Inflammatory macrophage treated with lipopolysaccharide for 4 hours (primary cell): ENCODE data around the gene ZDHHC7.
A peak's percentile ranks its signal among the peaks of the same experiment; 100 is the strongest.
"Not testable (repeated sequence)": the region's sequence is repeated elsewhere in the genome, so short reads cannot be mapped to it uniquely, and the experiment has no call there.

Experiments
- DNase-seq: peaks from one replicate; pipeline ENCODE4 v3.0.0-alpha.2; 2020

ZDHHC7 gene

DNA sequence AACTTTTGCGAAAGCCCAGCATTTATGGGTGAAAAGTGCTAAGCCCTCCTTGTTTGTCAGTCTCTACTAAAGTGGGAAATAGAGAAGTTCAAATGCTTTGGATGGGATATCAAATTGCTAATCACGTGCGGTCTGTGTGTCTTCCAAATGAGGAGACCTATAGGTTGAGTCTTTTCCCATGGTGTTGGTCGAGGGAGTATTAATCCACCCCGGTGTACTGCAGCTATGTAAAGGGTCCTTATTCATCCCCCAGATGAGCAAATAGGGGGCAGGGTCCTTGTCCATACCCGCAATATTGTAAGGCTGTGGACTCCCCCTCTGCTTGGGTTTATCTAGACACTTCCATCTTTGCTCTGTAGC is 30.8 kb upstream of the ZDHHC7 start:
- DNase-seq: no peak

DNA sequence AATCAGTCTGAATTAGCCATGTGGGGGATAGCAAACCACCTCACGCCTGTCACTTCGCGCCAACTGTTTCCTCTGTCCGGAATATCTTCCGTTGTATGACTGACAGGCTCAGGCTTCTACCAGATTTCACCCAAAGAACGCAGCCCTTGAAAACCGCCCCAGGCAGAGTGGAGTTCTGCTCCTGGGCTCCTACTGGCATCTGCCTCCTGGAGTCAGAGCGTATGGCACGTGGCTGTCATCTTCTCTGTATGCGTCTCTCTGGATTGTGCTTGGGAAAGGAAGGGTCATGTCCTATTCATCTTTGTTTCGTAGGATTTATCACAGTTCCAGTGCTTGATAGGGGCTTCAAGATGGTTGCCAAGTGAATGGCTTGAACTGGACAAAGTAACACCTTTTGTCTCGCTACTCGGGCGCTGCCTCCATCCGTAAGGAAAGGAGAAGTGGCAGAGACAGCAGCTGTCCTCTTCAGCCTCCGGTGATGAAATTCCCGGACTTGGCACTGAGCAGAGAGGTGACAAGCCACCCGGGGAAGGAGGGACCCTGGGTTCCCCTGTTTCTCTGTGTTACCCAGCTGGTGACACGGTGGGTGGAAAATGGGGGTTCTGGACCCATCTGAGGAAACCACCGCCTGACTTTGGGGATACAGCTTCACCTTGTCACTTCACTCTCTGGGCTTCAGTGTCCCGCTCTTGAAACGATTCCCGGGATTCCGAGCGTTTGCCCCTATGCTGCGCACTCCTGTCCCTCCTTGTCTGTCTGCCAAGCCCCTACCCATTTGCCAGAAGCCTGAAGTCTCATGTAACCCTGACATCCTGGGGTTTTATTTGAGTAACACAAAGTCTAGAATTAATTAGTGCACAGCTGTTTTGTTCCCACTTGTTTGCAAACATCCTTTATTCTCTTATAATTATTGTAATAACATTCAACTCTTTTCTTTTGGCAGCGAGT is 30.2 kb upstream of the ZDHHC7 start:
- DNase-seq: peak; percentile 37

DNA sequence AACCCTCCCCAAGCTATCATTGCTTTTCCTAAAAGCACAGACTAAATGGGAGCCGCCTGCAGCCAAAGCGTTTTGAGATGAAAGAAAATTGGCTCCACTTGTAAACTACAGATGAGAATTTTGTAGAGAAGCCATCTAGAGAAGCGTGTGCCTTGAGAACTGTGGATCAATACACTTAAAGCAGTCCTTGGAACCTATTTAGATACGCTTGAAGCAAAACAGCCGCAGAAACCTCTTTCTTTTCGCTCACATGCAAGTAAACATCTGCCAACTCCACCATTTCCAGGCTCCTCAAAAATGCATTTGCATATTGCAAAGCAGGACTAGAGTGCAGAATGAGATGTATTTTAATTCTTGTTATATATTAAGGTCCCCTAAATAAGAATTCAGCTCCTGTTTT is 29.4 kb upstream of the ZDHHC7 start:
- DNase-seq: no peak

DNA sequence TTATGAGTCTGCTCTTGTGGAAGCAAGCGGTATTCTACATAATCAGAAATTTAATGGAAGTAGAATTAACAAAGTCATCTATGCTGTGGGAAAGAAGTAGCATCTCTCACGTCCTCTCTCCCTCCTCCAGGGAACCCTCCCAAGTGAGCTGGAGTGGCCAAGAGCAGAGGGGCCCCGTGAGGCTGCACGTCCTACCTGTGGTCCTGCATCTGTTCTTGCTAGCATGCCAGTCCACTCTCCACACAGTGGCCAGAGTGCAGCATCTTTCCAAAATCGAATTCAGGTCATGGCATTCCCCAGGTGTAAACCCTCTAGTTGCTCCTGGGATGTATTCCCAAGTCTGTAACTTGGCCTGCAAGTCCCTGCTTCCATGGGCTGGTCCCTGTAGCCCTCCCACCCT is 26.4 kb upstream of the ZDHHC7 start:
- no peak for DNase-seq

GRCh38 chr16:85037050-85037410 is 25.7 kb upstream of the ZDHHC7 start:
- no peak for DNase-seq

DNA sequence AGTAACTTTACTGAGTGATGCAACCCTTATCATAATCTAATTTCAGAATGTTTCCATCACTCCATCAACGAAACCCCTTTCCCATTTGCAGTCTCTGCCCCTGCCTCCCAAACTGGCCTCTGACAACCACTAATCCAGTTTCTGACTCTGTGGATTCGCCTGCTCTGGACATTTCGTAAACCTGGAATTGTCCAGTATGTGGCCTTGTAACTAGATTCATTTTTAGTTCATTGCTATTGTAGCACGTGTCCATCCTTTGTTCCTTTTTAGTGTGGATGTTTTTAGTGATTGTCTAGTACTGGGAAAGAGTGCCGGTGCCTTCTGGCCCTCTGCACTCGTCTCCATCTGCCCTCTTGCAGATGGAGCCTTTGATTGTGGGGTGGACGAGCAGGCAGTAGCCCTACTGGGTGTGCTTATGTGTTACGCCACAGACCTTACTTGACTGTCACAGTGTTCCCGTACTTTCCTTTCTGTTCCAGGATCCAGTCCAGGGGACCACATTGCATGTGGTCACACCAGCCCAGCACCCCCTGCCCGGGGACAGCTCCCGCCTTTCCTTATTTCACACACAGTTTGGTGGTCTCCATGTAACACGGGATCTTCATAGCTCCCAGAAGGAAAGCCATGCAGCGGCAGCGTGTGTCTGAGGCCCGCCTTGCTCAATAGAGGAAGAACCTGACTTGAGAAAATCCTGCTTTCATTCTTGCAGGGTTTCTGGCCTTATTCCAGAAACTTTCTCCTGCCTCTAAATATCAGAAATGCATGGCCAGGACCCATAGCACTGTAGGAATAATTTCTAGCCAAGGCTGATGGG is 25.1 kb upstream of the ZDHHC7 start:
- DNase-seq: peak; percentile 83

- DNase-seq: no peak
These were observed 23.5 kb upstream of the ZDHHC7 start for GRCh38 chr16:85034591-85035433.

- DNase-seq: no peak
These were observed 21.8 kb upstream of the ZDHHC7 start for GRCh38 chr16:85033171-85033570.

- not testable (repeated sequence) for DNase-seq
These were observed 20.9 kb upstream of the ZDHHC7 start for GRCh38 chr16:85032187-85032586.

GRCh38 chr16:85031451-85031850 is 20.1 kb upstream of the ZDHHC7 start:
- no peak for DNase-seq

GRCh38 chr16:85029981-85030401 is 18.7 kb upstream of the ZDHHC7 start:
- DNase-seq: no peak

DNA sequence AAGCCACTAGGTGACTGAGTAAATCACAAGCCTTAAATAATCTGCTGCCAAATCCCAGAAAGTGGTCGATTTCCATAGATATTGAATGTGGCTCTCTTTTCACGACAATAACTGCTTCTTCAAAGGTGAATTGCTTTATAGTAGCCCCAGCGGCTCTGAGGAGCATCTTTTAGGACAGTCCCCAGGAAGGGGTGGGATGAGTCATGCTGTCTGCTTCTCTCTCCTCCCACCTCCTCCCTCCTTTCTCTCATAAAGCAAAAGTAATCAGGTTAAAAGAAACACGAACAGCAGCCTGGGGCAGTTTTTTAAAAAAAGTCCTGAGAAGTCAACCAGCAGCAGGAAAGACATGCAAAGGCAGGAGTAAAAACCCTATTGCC is 18.1 kb upstream of the ZDHHC7 start:
- peak; percentile 58 for DNase-seq

GRCh38 chr16:85028685-85029407 is 17.5 kb upstream of the ZDHHC7 start:
- DNase-seq: no peak

DNA sequence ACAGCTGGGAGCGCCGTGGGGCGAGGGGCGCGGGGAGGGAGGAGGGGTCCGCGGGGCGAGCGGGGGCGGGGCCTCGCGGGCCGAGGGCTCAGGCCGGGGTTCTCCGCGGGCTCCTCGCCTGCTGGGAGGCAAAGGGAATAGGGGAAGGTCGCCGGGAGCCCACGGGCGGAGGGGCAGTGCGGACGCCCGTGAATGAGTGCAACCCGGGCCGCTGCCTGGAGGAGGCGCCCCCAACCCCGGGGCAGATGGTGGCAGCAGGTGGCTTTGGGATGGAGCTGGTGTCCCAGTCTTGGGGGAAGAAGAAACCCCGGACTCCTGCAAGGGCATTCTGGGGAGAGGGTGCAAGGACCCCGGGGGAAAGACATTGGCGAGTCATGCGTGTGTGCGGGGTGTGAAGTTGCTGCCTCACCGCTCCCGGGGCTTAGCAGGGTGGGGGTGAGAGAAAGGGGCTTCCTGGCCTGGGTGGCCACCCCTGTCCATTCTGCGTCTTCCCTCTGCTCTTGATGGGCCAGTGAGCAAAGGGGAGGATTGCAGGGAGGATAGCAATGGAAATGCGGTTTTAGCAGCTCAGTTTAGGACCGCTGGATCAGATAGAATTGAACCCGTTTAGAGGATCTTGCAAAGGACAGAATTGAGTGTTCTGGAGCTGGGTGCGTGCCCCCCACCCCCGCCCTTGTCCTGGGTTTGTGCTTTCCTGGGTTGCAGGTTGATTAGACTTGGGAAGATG is 16.8 kb upstream of the ZDHHC7 start:
- no peak for DNase-seq

GRCh38 chr16:85027349-85027957 is 16.1 kb upstream of the ZDHHC7 start, which contains the start of gene KIAA0513:
TSS of gene KIAA0513 (plus strand) at chr16:85027795. CDS start at chr16:85067072, 39,277 bp downstream.
- peak; percentile 96 for DNase-seq

DNA sequence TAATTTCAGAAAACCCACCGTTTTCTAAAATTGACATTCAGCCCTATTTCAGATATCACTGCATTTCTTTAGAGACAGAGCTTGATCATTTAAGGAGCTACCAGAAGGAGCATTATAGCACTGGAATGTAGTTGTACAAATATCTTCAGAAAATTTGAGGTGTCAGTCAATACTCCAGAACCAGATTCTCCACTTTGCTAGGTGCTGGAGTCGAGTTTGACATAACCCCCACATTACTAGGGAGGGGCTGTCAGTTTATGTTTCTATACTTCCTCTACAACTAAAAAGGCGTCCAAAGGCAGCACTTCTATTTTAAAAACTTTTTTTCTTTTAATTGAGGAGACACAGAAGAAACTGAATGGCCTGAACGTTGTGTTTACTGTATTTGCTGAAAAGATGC is 15.4 kb upstream of the ZDHHC7 start:
- no peak for DNase-seq

GRCh38 chr16:85025781-85026653 is 14.7 kb upstream of the ZDHHC7 start:
- peak; percentile 72 for DNase-seq

DNA sequence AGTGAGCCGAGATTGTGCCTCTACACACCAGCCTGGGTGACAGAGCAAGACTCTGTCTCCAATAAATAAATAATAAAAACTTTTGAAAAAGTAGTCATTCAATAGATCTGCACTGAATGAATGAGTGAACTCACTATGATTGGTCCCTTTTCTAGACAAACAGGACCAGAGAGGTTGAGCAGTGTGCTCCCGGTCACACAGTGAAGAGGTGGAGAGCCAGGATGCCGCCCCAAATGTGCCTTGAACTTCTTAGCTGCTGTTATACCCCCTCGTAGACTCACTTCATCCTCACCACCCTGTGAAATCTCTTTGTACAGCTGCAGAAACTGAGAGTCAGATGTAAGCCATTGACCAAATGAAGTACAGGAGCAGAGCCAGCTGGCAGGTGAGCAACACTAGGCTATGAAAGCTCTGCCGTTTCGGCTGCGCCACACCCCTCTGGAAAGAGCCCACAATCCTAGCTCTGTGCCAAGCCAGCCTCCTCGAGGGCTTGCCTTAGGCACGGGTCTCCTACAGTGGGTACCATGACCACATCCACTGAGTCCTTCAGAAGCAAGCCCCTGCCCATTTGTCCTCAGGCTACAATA is 8.4 kb upstream of the ZDHHC7 start:
- DNase-seq: no peak

GRCh38 chr16:85018529-85019236 is 7.3 kb upstream of the ZDHHC7 start:
- no peak for DNase-seq
